HG02973 (cell line): Measurements from ENCODE around the gene ADM2.

Experiments
- ATAC-seq: cut with Tn5 transposase; IDR thresholded peaks from one replicate; pipeline ENCODE4 v1.9.1; 2021; ENCODE audit warnings: moderate library complexity; ENCODE audit not compliant: unreplicated experiment

The ADM2 gene

GRCh38 chr22:50467341-50467740 lies 14.0 kb upstream of the ADM2 start:
- no peak for ATAC-seq

GRCh38 chr22:50467773-50468440 lies 13.4 kb upstream of the ADM2 start:
- no peak for ATAC-seq

DNA sequence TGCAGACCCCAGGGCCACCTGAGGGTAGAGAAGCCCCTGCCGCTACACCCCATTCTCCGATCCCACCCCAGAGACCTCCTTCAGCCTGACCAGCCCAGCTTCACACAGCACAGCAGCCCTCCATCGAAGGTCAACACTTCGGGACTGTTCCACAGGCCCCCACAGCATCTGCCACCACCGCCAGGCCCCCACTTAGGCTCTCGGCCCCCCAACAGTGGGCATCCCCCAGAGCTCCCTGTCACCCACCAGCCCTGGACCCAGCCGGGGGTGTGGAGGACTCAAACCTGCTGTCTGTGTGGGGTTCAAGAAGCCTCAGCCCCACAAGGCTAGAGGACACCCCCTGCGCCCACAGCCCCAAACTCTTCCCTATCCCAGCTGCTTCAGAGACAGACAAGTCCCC lies 12.7 kb upstream of the ADM2 start:
- ATAC-seq = no peak

DNA sequence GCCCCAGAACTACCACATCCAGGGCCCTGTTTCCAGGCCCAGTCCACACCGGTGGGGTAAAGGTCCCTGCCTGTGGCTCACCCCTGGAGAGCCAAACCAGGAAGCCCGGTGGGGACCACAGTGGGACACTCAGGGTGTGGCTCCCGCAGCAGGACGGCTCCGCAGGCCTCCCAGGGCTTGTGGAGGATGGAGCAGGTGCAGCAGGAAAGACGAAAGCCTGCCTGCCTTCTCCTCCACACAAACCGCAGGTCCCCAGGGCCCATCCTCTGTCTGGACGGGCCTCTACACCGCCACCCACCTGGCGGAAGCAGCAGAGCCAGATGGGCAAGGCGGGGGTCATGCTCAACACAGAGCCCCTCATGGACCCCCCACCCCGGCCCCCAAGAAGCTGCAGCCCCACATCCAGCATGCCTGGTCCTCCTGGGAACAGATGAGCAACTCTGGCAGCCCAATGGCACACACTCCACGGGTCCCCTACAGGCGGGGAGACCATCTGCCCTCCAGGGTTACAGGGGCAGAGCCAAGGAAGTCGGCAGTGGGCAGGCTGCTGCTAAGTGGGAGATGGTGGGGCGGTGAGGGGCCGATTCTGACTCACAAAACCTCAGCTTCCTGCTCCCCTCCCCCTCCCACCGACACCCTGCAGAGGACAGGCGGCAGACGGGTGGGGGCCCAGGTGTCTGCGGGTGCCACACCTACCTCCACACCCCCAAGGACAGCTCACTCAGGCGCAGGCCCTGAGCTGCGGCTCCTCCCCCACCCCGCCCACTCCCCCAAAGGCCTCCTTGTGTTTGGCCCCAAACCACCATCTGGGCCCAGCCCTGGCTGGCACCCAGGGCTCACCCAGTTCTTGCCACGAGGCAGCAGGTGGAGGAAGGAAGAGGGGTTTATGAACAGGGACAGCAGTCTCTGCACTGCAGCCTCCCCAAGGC lies 11.7 kb upstream of the ADM2 start:
- ATAC-seq = peak; percentile 40

DNA sequence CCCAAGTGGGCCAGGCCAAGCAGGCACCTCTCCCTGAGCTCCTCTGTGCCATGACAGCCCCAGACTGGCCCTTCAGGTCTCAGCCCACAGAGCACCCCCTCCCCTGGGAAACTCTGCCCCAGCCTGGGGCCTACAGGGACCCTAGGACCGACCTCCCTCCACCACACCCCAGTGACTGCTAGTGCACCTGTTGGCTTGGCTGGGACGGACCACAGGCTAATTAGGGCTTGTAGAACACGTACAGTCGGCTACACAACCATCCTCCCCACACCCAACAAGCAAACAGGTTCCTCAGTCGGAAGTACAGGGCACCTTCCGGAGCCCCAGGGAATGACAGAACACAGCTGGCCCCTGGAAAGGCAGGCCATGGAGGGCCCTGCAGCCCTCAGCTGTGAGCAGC lies 10.9 kb upstream of the ADM2 start:
- no peak for ATAC-seq

GRCh38 chr22:50471197-50471847 lies 10.0 kb upstream of the ADM2 start:
- ATAC-seq = no peak

GRCh38 chr22:50471962-50472361 lies 9.4 kb upstream of the ADM2 start:
- ATAC-seq = no peak

GRCh38 chr22:50473088-50473487 lies 8.3 kb upstream of the ADM2 start:
- no peak for ATAC-seq

DNA sequence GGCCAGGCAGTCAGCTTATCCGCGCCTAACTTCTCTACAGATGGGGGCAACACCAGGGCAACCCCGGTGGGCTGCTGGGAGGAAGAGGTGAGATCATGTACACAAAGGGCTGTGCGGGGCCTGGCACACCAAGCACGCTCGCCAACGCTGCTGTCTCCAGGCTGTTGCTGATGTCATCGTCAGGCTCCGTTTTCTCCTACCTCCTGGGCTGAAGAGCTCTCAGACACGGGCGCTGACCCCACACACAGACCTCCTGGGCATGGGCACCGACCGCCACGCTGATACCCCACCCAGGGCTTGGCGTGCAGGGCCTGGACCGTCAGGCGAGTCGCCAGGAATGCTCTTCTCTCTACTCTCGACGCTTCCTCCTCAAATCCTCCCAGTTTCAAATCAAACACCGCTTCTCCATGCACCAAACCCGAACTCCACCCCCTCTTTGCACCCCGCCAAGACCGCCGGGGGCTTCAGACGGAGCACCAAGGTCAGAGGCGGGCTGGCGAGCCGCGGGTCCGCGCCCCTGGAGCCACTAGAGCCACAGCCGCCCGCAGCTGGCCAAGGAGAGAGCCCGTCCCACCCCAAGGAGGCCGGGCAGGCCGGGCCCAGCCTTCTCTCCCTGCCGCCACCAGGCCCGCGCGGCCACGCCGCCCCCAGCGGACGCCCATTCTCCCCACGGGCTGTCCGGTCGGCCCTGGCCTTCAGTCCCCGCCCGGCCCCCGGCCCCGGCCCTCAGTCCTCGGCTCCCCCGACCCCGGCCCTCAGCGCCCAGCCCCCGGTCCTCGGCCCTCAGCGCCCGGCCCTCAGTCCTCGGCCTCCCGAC lies 7.3 kb upstream of the ADM2 start:
- ATAC-seq = no peak

- peak; percentile 62 for ATAC-seq
Measured at GRCh38 chr22:50474710-50475651, 6.4 kb upstream of the ADM2 start, which contains the start of gene SBF1. SBF1 (minus strand) TSS chr22:50475035; CDS start chr22:50474840, 195 bp downstream.

DNA sequence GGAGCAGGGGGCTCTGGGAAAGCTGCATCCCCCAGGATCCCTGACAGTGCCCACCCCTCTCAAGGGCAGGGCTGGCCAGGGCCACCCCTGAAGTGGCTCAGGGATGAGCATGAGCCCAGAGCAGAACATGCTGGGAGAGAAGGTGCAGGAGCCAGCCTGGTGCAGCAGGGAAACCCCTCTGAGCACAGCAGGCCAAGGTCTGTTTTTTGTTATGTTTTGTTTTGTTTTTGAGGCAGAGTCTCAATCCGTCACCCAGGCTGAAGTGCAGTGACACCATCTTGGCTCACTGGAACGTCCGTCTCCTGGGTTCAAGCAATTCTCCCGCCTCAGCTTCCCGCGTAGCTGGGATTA lies 5.7 kb upstream of the ADM2 start:
- ATAC-seq = no peak

DNA sequence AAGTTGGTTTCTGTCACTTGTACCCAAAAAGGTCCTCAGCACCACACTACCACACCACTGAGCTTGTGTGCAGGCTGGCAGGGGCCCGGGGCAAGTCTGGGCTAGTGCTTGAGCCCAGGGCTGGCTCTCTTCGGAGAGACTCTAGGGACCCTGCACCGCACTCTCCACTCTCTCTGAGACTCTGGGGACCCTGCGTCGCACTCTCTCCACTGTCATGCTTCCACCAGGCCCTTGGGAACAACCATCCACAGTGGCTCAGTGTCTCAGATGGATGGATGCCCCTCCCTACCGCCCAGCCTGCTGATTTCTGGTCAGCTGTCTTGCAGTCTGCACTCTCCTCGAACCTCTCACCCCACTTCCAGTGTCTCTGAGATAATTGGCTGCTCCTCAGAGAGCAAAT lies 4.5 kb upstream of the ADM2 start:
- no peak for ATAC-seq

DNA sequence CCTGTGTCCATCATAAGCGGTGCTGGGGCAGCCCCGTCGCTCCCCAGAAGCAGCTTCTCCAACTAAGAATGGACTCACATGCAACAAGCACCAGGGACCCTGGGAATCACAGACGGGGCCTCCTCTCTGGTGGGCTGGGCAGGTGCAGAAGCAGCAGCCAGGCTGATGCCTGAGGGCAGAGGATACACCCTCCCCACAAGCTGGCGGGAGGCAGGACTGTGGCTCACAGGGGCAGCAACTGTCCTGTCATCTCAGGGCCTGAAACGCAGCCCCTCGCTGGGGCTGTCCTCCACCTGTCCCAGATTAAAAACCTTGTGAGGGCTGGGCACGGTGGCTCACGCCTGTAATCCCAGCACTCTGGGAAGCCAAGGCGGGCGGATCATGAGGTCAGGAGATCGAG lies 3.4 kb upstream of the ADM2 start:
- no peak for ATAC-seq

GRCh38 chr22:50479721-50480120 lies 1.6 kb upstream of the ADM2 start:
- no peak for ATAC-seq

DNA sequence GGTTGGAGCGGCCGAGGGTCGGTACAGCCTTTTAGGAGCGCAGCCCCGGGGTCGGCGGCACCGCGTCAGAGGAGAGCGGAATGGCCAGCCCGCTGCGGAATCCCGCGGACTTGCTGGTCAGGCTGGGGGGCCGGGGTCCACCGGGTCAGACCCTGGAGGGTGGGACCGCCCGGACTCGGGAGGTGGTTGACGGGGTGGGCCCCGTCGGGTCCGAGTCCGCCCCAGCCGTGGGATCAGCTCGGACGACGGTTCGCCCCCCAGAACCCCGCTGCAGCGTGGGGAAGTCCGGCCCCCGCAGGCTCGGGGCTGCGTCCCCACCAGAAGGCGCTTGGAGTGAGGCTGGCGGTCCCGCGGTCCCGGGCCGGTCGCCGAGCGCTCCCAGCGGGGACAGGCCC lies 301 bp upstream of the ADM2 start:
- ATAC-seq = no peak

- ATAC-seq = no peak
Measured at GRCh38 chr22:50482107-50483074, 1.0 kb downstream of the ADM2 start.

DNA sequence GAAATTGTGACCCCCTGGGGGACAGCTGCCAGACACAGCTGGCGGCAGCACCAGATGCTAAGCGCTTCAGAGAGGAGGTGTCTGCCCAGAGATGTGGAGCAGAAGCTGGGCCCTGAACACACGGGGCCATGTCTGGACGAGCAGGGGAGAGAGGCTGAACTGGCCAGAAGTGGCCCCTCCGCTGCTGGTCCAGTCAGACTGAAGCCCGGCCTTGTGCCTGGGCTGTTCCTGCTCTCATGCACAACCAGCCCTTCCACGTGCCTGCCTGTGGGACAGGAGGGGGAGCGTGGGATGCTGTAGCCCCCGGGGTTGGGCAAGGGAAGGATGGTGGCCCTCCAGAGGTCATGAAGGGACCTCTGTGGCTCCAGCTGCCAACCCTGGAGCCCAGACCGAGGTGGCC lies 1.8 kb downstream of the ADM2 start:
- ATAC-seq = no peak

DNA sequence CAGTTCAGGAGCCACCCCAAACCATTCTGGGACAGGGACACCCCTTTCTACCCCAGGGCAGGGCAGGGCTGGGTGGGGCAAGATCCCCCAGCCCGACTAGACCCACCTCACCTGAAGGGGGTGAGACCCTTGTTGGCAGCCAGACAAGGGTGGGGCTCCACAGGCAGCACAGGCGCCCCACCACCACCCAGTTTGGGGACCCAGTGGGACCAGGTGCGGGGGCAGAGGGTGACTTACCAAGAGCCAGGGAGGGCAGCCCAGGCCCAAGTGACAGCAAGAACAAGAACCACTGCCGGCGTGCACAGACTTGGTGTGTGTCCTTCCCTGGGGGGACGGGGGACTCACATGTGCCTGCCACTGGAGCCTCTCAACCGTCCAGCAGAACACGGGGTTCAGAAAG lies 2.2 kb downstream of the ADM2 start:
- ATAC-seq = no peak
